Neural progenitor cell (in vitro differentiated cells): ENCODE results near the gene MAP2K7. TPM values are rescaled to one million over a fixed set of nuclear protein-coding genes. Genes with fewer than 3 reads are reported as not detected.
A peak's percentile ranks its signal among the peaks of the same experiment; 100 is the strongest.

ENCODE experiments used
- DNase-seq: peaks from one replicate; pipeline ENCODE4 v3.0.0-alpha.2; 2016; ENCODE audit warnings: low spot score
- H2AFZ ChIP-seq: fragments of 200-600 bp; sonication (generic); replicated peaks from 2 replicates; pipeline ENCODE4 v1.6.1; 2016; ENCODE audit warnings: antibody characterized with exemption
- H3F3A ChIP-seq: fragments of 200-600 bp; sonication (generic); 2 replicates; pipeline ENCODE4 v1.6.1; 2016; ENCODE audit warnings: antibody characterized with exemption, low read depth
- H3K27ac ChIP-seq: fragments of 200-600 bp; sonication (generic); 2 replicates; pipeline ENCODE4 v1.5.1; 2016; ENCODE audit warnings: mild to moderate bottlenecking
- H3K27me3 ChIP-seq: fragments of 200-600 bp; sonication (generic); 2 replicates; pipeline ENCODE4 v1.6.1; 2016; ENCODE audit warnings: mild to moderate bottlenecking, moderate library complexity
- H3K36me3 ChIP-seq: fragments of 200-600 bp; sonication (generic); 2 replicates; pipeline ENCODE4 v1.5.1; 2016
- H3K4me1 ChIP-seq: fragments of 200-600 bp; sonication (generic); 2 replicates; pipeline ENCODE4 v1.6.1; 2016; ENCODE audit warnings: mixed run types
- H3K4me2 ChIP-seq: fragments of 200-600 bp; sonication (generic); 2 replicates; pipeline ENCODE4 v1.6.1; 2016
- H3K4me3 ChIP-seq: fragments of 200-600 bp; sonication (generic); 2 replicates; pipeline ENCODE4 v1.5.1; 2016
- H3K79me2 ChIP-seq: fragments of 200-600 bp; sonication (generic); 2 replicates; pipeline ENCODE4 v1.6.1; 2016; ENCODE audit warnings: low read depth
- H3K9ac ChIP-seq: fragments of 200-600 bp; sonication (generic); 2 replicates; pipeline ENCODE4 v1.6.1; 2016
- H3K9me3 ChIP-seq: fragments of 200-600 bp; sonication (generic); 2 replicates; pipeline ENCODE4 v1.5.1; 2016; ENCODE audit warnings: low read depth
- H4K20me1 ChIP-seq: fragments of 200-600 bp; sonication (generic); 2 replicates; pipeline ENCODE4 v1.6.1; 2016; ENCODE audit warnings: low read depth
- H3K27ac Mint-ChIP-seq: 3 replicates; pipeline ENCODE4 v1.8.0; 2021; ENCODE audit warnings: mixed read lengths
- H3K27me3 Mint-ChIP-seq: 2 replicates; pipeline ENCODE4 v1.8.0; 2022; ENCODE audit warnings: low read depth, mild to moderate bottlenecking, inconsistent platforms, moderate library complexity, mixed read lengths; ENCODE audit not compliant: insufficient read depth
- H3K36me3 Mint-ChIP-seq: 3 replicates; pipeline ENCODE4 v1.8.0; 2021; ENCODE audit warnings: mixed read lengths
- H3K4me1 Mint-ChIP-seq: 3 replicates; pipeline ENCODE4 v1.8.0; 2021; ENCODE audit warnings: mixed read lengths
- H3K4me3 Mint-ChIP-seq: 3 replicates; pipeline ENCODE4 v1.8.0; 2021; ENCODE audit warnings: mild to moderate bottlenecking, moderate library complexity, mixed read lengths
- H3K9me3 Mint-ChIP-seq: 3 replicates; pipeline ENCODE4 v1.8.0; 2020; ENCODE audit warnings: mixed read lengths
- EZH2 ChIP-seq: fragments of 200-600 bp; sonication (generic); IDR thresholded peaks from 2 replicates; pipeline ENCODE4 v1.6.1; 2017; ENCODE audit warnings: antibody characterized with exemption, mild to moderate bottlenecking, moderate library complexity
- EZH2phosphoT487 ChIP-seq: fragments of 200-600 bp; sonication (generic); IDR thresholded peaks from 2 replicates; pipeline ENCODE4 v1.6.1; 2017; ENCODE audit warnings: antibody characterized with exemption
- total RNA-seq: library from RNA; depleted of rRNA; stranded (reverse); fragments of >200 nt; gene quantifications from 2 replicates; pipeline ENCODE4 v1.2.3, GENCODE V29; 2015; ENCODE audit warnings: low replicate concordance
- TF ChIP-seq, protein P1 (sequence below): fragments of 200-600 bp; sonication (generic); IDR thresholded peaks from 2 replicates; pipeline ENCODE4 v1.5.1; 2017; ENCODE audit warnings: antibody characterized with exemption, mild to moderate bottlenecking

The MAP2K7 gene
- total RNA-seq, 1 donor from 2014 or later: 14.4 TPM

DNA sequence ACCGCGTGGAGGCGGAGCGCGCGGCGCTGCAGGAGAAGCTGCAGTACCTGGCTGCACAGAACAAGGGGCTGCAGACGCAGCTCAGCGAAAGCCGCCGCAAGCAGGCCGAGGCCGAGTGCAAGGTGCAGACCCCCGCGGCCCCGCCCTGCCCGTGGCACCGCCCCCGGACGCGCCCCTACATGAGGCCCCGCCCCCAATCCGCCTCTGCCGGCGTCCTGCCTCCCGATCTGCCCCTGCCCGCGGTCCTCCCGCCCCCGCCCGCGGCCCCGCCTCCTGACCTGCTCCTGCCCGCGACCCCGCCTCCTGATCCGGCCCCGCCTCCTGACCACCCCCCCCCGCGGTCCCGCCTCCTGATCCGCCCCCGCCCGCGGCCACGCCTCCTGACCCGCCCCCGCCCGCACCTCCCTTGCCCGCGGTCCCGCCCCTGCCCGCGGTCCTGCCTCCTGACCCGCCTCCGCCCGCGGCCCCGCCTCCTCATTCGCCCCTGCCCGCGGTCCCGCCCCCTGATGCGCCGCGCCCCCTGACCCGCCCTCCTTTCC, 41.2 kb upstream of the MAP2K7 start:
- Mint-ChIP-seq H3K27ac (no peak overlapping the region), H3K4me3 (peak overlapping the region; percentile 80), H3K9me3 (no peaks in the 10 kb centered on the region), H3K36me3 (peaks cover 3% of the 10 kb centered on the region), H3K27me3 (peaks cover 32% of the 10 kb centered on the region), H3K4me1 (peaks cover 10% of the 10 kb centered on the region)
- no peaks in the 10 kb centered on the region for H3K79me2 ChIP-seq
- no peaks in the 10 kb centered on the region for H3K9me3 ChIP-seq
- peak overlapping the region; percentile 99 for H3K4me2 ChIP-seq
- H3K4me1 ChIP-seq: peaks cover 20% of the 10 kb centered on the region
- no peaks in the 10 kb centered on the region for H3K36me3 ChIP-seq
- H4K20me1 ChIP-seq: peaks cover 38% of the 10 kb centered on the region
- TF ChIP-seq, protein P1, sequence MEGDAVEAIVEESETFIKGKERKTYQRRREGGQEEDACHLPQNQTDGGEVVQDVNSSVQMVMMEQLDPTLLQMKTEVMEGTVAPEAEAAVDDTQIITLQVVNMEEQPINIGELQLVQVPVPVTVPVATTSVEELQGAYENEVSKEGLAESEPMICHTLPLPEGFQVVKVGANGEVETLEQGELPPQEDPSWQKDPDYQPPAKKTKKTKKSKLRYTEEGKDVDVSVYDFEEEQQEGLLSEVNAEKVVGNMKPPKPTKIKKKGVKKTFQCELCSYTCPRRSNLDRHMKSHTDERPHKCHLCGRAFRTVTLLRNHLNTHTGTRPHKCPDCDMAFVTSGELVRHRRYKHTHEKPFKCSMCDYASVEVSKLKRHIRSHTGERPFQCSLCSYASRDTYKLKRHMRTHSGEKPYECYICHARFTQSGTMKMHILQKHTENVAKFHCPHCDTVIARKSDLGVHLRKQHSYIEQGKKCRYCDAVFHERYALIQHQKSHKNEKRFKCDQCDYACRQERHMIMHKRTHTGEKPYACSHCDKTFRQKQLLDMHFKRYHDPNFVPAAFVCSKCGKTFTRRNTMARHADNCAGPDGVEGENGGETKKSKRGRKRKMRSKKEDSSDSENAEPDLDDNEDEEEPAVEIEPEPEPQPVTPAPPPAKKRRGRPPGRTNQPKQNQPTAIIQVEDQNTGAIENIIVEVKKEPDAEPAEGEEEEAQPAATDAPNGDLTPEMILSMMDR: no peak
- TF ChIP-seq EZH2phosphoT487: no peak
- TF ChIP-seq EZH2: no peak
- H3K9ac ChIP-seq: no peak overlapping the region
- H3F3A ChIP-seq: peaks cover 33% of the 10 kb centered on the region
- H3K27ac ChIP-seq: no peak overlapping the region
- peak overlapping the region; percentile 60 for H2AFZ ChIP-seq
- peak; percentile 96 for DNase-seq
- peak overlapping the region; percentile 66 for H3K4me3 ChIP-seq
- peaks cover 83% of the 10 kb centered on the region for H3K27me3 ChIP-seq

DNA sequence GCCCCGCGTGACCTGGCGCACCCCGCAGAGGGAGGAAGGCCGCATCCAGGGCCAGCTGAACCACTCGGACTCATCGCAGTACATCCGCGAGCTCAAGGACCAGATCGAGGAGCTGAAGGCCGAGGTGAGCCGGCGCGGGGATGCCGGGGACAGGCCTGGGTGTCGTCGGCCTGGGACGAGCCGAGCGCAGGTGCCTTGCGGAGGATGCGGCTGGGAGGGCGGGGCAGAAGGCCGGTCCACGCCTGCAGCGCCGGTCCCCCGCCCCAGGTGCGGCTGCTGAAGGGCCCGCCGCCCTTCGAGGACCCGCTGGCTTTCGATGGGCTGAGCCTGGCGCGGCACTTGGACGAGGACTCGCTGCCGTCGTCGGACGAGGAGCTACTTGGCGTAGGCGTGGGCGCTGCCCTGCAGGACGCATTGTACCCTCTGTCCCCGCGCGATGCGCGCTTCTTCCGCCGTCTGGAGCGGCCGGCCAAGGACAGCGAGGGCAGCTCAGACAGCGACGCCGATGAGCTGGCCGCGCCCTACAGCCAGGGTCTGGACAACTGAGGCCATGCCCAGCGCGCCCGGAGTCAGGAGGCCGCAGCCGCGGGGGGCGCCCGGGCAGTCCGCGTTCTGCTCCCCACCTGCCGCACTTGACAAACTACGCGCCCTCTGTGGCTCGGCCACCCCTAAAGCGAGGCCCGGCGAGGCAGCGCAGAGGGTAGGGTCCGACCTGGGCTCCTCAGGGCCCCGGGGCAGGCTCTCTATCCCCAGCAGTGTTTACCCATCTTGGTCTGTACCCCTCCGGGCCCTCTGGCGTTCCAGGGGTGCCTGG, 40.3 kb upstream of the MAP2K7 start:
- H3K9me3 ChIP-seq: no peaks in the 10 kb centered on the region
- TF ChIP-seq EZH2phosphoT487 (no peak), EZH2 (no peak)
- TF ChIP-seq, protein P1: no peak
- Mint-ChIP-seq H3K4me3 (peak overlapping the region; percentile 64), H3K27ac (no peak overlapping the region), H3K9me3 (no peaks in the 10 kb centered on the region), H3K36me3 (peaks cover 3% of the 10 kb centered on the region), H3K27me3 (peaks cover 32% of the 10 kb centered on the region), H3K4me1 (peaks cover 10% of the 10 kb centered on the region)
- H4K20me1 ChIP-seq: peaks cover 47% of the 10 kb centered on the region
- no peak overlapping the region for H2AFZ ChIP-seq
- no peak overlapping the region for H3K9ac ChIP-seq
- H3K79me2 ChIP-seq: no peaks in the 10 kb centered on the region
- DNase-seq: peak; percentile 73
- H3K4me2 ChIP-seq: peak overlapping the region; percentile 79
- H3K36me3 ChIP-seq: no peaks in the 10 kb centered on the region
- no peak overlapping the region for H3K27ac ChIP-seq
- peaks cover 83% of the 10 kb centered on the region for H3K27me3 ChIP-seq
- peaks cover 18% of the 10 kb centered on the region for H3K4me1 ChIP-seq
- H3K4me3 ChIP-seq: peak overlapping the region; percentile 45
- H3F3A ChIP-seq: peaks cover 32% of the 10 kb centered on the region

DNA sequence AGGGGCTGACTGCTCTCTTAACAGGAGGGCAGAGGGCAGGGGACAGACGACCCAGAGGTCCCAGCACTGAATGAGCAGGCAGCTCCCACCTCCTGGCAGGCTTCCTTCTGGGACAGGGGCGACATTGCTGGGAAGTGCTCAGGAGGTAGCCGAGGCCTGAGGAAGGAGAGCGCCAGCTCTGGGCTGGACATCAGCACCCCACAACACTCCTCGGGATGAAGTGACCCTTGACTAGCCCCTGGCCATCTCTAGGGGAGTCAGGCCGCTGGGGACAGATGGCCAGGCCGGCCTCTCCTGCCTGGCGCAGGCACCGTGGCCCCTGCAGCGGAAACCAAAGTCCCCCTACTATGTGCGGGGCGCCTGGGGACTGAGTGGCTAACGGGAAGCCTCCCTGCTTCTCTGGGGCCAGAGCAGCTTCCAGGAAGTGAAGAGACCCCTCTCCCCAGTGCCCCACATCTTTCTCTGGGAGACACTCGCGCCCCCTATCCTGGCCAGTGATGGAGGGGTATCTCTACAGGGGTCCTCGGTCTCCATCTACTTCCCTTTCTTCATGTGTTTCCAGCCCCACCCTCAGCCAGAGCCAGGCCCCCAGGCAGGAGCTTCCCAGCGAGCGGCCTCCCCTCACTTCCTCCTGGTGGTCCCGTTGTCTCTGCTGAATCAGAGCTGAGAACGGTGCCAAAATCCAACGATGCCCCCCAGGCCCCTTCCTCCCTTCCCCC, 39.5 kb upstream of the MAP2K7 start:
- H3K27me3 ChIP-seq: peaks cover 84% of the 10 kb centered on the region
- H3K4me3 ChIP-seq: no peak overlapping the region
- H3K4me3 Mint-ChIP-seq: peak overlapping the region; percentile 64

More for the DNA sequence above, 39.5 kb upstream of the MAP2K7 start:
- no peak overlapping the region for H3K4me2 ChIP-seq
- Mint-ChIP-seq H3K9me3 (no peaks in the 10 kb centered on the region), H3K27me3 (peaks cover 32% of the 10 kb centered on the region), H3K27ac (no peak overlapping the region), H3K4me1 (peaks cover 14% of the 10 kb centered on the region), H3K36me3 (peaks cover 3% of the 10 kb centered on the region)
- TF ChIP-seq EZH2 (no peak), EZH2phosphoT487 (no peak)
- TF ChIP-seq, protein P1: no peak
- H3K79me2 ChIP-seq: no peaks in the 10 kb centered on the region
- H3F3A ChIP-seq: peaks cover 35% of the 10 kb centered on the region
- H3K27ac ChIP-seq: no peak overlapping the region
- peaks cover 54% of the 10 kb centered on the region for H4K20me1 ChIP-seq
- H3K36me3 ChIP-seq: no peaks in the 10 kb centered on the region
- H3K9ac ChIP-seq: no peak overlapping the region
- no peak overlapping the region for H2AFZ ChIP-seq
- H3K9me3 ChIP-seq: no peaks in the 10 kb centered on the region
- no peak for DNase-seq
- H3K4me1 ChIP-seq: peaks cover 14% of the 10 kb centered on the region
